GM21529 (cell line): ENCODE results near the gene RNH1.
A peak's percentile ranks its signal among the peaks of the same experiment; 100 is the strongest.
"Not testable (repeated sequence)": the region's sequence is repeated elsewhere in the genome, so short reads cannot be mapped to it uniquely, and the experiment has no call there.

ENCODE experiments used
- ATAC-seq: cut with Tn5 transposase; IDR thresholded peaks from one replicate; pipeline ENCODE4 v1.9.1; 2021; ENCODE audit not compliant: unreplicated experiment

RNH1 gene

DNA sequence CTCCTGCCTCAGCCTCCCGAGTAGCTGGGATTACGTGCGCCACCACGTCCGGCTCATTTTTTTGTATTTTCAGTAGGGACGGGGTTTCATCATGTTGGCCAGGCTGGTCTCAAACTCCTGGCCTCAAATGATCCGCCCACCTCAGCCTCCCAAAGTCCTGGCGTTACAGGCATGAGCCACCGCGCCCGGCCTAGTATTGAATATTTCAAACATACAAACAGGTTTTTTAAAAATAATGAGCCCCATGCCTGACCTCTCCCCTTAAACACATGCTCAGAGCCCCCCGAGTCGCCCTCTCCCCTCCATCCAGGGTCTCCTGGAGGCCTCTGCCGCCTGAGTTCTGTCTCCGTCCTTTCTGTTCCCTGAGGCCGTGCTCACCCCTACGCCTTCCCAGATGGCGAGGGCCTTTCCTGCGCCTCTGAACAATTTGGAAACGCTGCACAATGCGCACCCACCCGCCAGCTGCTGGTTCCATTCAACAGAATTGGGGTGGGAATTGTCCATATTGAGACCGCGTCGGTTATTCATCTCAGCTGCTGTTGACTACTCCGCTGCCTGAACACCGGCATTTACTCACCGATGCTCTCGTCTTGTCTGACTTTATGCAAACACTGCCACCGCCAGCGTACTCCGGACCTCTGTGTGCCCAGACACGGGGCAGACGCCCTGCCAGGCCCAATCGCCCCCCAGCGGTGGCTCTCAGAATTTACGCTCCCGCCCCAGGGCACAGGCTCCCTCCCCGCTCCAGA is 13.6 kb upstream of the RNH1 start:
- ATAC-seq, result no peak

DNA sequence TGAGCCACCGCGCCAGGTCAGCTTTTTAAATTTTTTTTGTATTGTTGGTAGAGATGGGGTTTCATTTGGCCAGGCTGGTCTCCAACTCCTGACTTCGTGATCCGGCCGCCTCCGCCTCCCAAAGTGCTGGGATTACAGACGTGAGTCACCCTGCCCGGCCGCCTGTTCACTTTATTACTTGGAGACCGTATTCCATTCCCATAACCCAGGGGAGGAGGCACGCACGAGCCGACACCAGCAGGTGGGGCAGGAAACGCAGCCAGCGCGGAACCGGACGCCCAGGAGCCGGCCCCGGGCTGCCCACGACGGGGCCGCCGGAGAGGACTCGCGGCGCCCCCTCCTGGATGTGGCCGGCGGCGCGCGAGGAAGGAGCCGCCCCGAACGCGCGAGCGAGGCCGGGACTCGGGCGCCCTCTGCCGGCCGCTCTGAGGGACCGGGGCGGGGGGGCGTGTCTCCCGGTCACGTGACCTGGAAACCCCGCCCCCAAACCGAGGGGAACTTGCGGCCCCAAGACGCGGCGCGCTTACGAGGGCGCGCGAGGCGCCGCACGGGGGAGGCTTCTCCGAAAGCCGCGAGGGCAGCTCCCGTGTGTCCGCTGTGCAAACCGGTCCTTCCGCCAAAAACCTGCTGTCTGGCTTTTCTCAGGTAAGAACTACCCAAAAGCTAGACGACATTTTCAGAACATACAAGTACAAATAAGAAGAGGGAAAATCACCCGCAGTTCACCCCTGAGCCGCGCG is 11.6 kb upstream of the RNH1 start:
- peak; percentile 82 for ATAC-seq

DNA sequence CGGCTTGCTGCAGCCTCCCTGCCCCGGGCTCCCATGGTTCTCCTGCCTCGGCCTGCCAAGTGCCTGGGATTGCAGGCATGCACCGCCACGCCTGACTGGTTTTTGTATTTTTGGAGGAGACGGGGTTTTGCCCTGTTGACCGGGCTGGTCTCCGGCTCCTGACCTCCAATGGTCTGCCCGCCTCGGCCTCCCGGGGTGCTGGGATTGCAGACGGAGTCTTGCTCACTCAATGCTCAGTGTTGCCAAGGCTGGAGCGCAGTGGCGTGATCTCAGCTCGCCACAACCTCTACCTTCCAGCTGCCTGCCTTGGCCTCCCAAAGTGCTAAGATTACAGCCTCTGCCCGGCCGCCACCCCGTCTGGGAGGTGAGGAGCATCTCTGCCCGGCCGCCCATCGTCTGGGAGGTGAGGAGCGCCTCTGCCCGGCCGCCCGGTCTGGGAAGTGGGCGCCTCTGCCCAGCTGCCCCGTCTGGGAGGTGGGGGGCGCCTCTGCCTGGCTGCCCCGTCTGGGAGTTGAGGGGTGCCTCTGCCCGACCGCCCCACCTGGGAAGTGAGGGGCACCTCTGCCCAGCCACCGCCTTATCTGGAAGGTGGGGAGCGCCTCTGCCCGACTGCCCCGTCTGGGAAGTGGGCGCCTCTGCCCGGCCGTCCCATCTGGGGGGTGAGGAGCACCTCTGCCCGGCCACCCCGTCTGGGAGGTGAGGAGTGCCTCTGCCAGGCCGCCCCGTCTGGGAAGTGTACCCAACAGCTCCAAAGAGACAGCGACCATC is 10.1 kb upstream of the RNH1 start:
- ATAC-seq, result not testable (repeated sequence)

DNA sequence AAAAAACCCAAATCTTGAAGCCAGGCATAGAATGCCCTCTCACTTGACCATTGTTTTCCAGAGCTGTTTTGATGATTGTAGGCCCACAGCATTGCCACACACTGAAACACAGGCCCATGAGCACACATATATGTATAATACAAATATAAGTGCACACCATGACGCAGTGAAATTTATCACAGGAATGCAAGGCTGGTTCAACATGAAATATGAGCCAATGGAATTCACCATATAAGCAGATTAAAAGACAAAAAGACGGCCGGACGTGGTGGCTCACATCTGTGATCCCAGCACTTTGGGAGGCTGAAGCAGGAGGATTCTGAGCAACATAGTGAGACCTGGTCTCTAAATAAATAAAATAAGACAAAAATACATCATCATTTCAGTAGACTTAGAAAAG is 9.4 kb upstream of the RNH1 start:
- no peak for ATAC-seq

DNA sequence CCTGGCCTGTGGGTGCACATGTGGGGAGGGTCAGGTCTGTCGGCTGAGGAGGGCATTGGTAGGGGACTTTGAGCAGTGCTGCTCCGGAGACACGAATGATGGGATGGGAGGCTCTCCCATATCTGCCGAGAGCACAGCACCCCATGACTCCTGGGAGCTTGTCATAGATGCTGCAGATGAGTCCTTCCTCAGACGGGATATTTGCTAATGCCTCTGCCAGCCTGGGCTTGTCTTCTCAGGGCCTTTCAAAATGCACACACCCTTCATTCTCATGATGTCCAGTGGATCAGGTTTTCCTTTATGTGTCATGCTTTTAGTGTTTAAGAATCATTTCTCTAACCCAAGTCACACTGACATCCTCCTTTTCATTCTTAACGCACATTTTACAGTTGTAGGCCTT is 8.1 kb upstream of the RNH1 start:
- no peak for ATAC-seq

DNA sequence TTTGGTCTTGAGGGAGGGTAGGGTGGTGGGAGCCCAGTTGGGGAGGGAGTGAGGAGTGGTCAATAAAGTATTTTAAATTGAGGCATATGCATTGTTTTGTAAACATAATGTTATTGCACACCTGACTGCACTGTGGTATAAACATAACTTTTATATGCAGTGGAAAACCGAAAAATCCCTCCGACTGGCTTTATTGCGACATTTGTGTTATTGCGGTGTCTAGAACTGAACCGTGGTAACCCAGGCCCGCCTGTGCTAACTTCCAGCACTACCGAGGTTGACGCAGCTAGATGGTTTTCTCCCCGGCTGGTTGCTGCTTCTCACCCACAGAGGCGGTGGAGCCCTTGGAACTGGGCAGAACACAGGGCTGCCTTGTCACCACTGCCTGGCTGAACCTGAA is 7.6 kb upstream of the RNH1 start:
- no peak for ATAC-seq

DNA sequence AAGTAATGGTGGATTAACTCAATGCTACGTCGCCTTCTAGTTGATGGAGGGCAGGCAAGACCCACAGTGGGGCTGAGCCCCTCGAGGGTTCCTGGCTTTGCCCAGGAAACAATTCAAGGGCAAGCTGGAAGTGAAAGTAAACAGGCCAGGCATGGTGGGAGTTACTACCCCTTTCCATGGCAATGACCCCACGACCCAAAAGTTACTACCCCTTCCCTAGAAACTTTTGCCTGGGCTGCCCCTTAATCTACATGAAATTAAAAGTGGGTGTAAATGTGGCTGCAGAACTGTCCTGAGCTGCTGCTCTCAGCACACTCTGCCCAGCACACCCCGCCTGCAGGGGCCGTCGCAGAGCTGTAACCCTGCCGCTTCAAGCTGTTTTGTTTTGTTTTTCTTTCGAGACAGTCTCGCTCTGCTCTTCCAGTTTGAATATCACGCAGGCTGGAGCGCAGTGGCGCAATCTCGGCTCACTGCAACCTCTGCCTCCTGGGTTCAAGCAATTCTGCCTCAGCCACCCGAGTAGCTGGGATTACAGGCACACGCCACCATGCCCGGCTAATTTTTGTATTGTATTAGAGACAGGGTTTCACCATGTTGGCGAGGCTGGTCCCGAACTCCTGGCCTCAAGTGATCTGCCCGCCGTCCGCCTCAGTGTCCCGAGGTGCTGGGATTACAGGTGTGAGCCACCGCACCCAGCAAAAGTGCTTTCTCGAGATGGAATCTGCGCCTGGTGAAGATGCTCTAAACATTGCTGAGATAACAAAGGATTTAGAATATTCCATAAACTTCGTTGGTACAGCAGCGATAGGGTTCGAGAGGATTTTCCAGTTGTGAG is 5.9 kb upstream of the RNH1 start:
- ATAC-seq, result no peak

DNA sequence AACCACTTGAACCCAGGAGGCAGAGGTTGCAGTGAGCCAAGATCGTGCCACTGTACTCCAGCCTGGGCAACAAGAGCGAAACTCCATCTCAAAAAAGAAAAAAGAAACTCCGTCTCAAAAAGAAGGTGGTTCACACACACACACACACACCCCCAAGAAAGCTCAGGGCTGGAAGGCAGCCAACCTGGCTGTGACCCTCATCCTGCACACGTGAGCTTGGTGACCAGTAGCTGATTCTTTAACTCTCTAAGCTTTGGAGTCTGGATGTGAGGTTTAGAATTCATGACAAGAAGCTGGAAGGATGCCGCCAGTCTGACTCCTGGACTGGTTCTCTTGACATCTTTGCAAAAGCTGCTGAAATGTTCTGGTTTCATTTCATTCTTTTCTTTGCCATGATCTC is 1.9 kb upstream of the RNH1 start:
- ATAC-seq, result no peak

DNA sequence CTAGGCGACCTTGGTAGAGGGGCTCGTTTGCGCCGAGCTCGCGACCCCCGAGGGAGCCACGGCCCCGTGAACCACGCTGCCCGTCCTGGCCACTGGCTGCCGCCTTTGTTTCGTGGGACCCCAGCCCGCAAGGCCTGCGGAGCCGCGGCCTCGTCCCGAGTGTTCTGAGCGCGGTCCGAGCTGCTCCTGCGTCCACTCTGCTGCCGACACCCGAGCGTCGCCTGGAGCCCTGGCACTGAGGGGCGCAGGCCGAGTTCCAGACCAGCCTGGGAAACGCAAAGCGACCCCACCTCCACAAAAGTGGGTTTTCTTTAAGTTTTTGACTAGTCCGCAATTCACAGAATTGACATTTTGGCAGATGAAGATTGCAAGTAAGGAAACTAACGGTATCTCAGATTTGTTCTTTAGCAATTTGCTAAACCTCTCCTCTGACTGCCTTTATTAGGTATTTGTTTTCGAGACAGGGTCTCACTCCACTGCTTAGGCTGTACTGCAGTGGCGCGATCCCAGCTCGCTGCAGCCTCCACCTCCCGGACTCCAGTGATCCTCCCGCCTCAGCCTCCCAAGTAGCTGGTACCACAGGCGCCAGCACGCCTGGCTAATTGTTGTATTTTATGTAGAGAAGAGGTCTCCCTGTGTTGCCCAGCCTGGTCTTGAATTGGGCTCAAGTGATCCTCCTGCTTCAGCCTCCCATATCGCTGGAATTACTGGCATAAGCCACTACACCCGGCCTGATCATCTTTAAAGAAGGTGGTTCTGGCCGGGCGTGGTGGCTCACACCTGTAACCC is 879 bp upstream of the RNH1 start:
- ATAC-seq, result no peak

DNA sequence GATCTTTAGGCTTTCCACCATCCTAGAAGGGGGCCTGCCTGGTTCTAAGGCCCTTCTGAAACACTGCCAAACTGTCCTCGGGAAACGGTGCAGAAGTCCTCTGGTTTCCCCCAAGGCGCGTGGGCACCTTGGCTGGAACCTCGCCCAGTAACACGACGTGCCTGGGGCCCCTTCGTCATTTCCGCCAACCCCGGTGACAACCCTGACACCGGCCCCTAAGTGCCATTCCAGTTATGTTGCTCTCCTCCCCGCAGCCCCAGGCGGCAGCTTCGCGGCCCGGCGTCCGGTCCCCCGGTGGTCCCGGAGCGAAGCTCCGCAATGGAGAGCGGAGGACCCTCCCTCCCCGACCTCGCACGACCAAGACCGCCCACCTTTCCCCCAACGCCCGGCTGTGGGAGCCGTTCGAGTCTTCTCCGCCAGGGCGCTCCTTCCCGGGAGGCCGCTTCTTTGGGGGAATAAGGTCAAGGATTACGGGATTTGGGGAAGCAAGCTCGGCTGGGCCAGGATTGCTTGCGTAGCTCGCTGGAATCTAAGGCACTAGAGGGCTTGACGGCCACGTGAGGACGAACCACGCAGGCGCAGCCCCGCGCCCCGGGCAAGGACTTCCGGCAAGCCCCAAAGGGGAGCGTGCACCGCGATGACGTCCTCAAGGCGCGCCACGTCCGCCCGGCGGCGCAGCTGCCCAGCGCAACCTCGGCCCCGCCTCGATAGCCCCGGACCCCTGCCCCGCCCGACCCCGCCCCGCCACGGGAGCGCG is 626 bp downstream of the RNH1 start:
- peak; percentile 61 for ATAC-seq

DNA sequence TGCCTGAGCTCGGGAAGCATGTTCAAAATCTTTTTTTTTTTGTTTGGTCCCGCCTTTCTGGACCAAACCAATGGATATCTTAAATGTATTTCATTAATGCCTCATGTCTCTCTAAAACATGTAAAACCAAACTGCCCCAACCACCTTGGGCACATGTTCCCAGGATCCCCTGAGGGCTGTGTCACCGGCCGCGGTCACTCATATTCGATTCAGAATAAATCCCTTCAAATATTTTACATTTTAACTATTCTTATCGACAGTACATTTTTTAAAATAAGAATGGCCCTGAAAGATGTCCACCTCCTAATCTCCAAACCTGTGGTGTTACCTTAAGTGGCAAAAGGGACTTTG is 2.1 kb downstream of the RNH1 start:
- ATAC-seq, result no peak

DNA sequence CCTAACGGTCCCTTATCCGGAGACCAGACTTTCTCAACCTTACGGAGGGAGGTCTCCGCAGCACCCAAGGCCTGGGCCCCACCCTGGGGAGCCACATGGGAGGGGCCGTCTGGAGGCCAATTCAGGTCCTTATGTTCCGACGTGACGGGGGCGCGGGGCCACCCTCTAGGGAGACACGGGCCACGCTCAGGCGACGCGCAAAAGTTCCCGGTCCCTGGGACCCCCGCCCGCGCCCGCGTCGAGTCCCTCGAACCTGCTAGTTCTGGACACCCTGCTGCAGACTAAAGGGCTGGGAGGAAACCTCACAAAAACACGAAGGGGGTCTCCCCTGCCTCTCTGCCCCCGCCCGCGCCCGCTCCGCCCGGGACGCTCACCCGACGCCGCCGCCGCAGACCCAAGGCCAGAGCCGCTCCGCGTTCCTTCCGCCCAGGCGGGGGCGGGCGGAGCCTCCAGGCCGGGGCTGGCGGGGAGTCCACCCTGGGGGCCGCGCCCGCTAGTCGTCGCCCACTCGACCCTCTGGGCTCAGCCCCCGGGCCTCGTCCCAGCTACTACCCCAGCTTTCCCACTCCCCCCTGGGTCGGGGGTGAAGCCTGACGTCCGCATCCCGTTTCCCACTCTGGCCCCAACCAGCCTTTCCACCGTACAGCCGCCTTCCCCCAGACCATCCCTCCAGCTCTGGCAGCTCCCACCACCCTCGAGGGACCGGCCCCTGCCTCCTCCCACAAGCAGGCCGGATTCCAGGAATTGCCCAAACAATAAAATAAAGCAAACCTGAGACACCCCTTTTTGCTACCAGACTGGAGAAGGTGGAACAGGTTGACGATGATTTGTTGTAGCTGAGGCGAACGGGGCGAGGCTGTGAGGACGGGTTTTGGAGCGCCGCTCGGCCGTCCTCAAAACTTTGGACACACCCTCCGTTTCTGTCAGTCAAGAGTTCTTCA is 2.7 kb downstream of the RNH1 start:
- no peak for ATAC-seq

DNA sequence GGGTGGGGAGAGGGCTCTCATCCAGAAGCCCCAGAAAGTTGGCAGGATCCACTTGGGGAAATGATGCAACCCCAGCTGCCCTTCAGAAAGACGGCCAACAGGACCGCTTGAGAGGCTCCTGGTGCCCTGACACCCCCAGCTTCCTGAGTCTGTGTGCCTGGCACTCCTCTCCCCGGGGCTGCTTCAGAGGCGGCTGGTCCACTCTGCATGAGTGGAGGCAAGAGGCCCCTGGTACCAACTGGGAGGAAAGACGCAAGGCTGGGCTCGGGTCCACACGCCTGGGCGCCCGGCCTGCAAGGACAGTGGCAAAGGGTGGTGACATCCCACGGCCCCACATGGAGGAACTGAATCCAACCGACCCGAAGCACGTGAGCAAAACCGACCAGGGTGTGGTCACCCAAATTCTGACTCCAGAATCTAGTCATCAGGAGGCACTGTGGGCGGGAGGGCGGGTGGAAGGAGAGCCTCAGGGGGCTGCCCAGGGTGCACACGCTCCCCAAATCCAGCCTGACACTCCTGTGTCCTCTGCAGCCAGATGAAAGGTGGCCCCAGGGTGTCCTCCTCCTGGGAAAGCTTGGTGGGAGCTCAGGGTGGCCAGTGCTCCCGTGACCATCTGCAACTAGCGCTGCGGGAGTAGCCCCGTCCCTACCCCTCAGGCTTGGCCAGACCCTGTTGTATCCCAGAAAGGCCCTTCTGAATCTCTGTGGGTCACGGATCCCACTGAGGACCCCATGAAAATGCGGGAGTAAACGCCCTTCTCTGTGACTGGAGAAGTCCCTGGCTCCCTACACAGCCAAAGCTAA is 3.7 kb downstream of the RNH1 start:
- ATAC-seq, result no peak

DNA sequence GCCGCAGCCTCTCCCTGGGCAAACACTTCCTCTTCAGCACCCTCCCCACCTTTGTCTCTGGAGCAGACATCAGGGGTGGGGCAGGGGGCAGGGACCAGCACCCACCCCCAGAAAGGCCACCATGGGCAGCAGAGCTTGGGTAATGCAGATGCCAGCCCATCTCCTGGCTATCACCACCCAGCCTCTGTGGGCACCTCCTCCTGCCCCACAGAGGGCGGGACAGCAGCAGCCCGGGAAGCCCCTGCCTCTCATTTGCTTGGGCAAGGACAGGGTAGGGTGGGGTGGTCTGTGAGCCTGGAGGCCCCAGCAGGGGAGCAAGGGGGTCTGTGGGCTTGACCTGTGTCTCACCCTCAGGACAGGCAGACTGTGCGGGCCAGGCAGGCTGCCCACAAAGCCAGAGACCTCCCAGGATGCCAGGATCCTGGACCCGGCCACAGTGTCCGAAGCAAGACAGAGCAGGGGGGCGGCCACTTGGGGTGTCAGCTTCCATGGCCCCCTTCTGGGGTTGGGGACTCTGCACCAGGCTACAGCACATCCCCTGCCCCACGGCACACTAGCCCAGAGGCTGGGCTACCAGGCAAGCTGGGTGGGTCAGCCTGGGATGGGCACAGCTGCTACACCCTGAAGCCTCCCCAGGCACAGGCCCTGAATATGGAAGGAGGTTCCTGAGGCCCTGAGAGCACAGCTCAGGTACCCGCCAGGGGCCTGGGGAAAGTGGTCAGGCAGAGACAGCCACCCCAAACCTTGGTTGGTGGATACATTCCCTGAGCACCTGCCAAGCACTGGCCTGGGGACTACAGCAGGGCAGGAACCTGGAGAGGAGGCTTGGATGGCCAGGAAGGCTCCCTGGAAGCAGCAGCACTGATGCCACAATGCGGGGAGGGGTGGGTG is 4.5 kb downstream of the RNH1 start:
- ATAC-seq, result no peak

DNA sequence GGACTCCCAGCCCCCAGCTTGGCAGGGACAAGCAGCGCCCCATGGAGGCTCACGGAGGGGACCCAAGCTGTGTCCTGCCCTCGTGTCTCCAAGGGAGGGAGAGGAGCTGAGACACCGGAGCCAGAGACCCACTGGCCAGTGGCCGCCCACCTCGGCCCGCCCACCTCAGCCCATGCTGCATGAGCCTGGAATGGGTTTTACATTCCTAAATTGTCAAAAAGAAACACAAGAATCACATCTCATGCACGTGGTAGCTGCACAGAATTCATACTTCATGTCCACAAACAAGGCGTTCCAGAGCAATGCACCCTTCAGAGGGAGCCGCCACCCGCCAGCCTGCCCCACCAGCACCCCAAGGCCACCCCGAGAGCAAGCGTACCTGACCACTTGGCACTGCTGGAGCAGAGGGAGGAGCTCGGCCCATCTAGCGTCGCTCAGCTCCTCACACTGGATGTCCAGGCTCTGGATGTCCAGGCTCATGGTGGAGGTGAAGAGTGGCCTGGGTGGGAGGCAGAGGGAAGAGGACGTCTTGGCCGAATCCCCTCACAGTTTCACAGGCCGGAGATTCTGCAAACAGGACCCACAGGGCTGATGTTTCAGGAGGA is 5.3 kb downstream of the RNH1 start:
- ATAC-seq, result no peak

DNA sequence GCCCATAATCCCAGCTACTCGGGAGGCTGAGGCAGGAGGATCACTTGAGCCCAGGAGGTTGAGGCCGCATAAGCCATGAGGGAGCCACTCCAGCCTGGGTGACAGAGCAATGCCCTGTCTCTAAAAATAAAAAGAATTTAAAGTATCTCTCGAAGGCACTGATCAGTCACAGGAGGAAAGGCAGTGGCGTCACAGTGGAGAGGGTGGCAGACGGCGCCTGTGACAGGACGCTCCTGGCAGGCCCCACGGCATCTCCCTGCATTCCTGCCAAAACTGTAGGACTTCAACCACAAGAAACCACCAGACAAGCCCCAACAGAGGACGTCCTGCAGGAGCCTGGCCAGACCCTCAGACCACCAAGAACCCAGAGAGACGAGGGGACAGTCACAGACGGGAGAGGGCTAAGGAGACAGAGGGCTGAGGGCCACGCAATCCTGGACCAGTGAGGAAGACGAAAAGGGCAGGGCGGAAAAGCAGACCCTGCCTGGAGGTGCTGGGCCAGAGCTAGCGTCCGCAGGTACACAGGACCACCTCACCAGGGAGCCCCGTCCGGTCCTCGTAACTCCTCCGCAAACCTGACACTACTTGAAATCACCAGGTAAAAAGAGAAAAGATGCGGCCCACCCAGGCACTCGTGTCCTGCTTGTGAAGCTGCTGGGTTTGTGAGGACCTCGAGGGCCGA is 5.9 kb downstream of the RNH1 start:
- ATAC-seq, result no peak
